ENCODE data around the gene HDAC1.

The HDAC1 gene

GRCh38 chr1:32341971-32342370, 50.1 kb downstream of the HDAC1 start:
- no peak for TF ChIP-seq CTCF (IDR thresholded peaks at IDR 0.05; ENCODE audit: insufficient read depth, low read depth, low read length, missing control alignments)
- no peak overlapping the region for H3K4me3 ChIP-seq (ENCODE audit: low read length)
- DNase-seq (ENCODE audit: low read depth): peak; percentile 44

DNA sequence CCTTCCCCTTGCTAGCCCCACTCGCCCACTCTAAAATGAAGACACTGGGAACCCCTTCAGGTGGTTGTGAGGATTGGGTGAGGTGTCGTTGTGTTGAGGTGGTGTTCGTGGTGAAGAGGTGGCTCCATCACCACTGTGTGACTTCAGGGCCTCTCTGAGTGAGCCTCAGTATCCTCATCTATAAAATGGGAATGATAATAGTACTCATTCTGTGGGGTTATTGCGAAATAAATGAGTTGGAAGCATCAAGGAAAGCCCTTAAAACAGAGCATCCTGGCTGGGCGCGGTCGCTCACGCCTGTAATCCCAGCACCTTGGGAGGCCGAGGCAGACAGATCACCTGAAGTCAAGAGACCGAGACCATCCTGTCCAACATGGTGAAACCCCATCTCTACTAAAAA, 50.8 kb downstream of the HDAC1 start:
- TF ChIP-seq CTCF (IDR thresholded peaks at IDR 0.05; ENCODE audit: insufficient read depth, low read depth, low read length, missing control alignments): no peak
- DNase-seq (ENCODE audit: low read depth): no peak
- H3K4me3 ChIP-seq (ENCODE audit: low read length): no peak overlapping the region

GRCh38 chr1:32345289-32345827, 53.5 kb downstream of the HDAC1 start:
- no peak for TF ChIP-seq CTCF (IDR thresholded peaks at IDR 0.05; ENCODE audit: insufficient read depth, low read depth, low read length, missing control alignments)
- no peak overlapping the region for H3K4me3 ChIP-seq (ENCODE audit: low read length)
- DNase-seq (ENCODE audit: low read depth): no peak

DNA sequence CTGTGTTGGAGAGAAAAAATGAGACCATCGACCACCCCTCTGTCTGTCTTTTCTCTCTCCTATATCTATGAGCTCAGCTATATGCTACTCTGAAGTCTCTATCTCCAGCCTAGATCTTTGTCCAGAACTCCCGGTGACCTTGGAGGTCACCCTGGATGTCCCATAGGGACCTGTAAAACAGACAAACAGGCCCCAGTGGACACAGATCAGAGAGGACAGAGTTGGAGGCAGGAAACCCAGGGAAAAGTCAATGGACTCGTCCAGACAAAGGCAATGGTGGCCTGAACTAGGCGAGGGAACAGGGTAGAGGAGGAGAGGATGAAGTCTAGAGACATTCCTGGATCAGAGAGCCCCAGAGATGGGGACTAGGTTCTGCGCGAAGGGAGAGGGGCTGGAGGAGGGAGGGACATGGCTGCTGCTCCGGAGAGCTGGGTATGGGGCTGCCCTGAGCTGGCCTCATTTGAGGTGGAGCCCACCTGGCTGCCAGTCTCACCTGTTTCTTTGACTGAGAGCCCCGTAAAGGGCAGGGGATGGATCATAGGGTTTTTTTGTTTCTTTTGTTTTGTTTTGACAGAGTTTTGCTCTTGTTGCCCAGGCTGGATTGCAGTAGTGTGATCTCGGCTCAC, 54.8 kb downstream of the HDAC1 start:
- no peak for TF ChIP-seq CTCF (IDR thresholded peaks at IDR 0.05; ENCODE audit: insufficient read depth, low read depth, low read length, missing control alignments)
- DNase-seq (ENCODE audit: low read depth): no peak
- no peak overlapping the region for H3K4me3 ChIP-seq (ENCODE audit: low read length)

DNA sequence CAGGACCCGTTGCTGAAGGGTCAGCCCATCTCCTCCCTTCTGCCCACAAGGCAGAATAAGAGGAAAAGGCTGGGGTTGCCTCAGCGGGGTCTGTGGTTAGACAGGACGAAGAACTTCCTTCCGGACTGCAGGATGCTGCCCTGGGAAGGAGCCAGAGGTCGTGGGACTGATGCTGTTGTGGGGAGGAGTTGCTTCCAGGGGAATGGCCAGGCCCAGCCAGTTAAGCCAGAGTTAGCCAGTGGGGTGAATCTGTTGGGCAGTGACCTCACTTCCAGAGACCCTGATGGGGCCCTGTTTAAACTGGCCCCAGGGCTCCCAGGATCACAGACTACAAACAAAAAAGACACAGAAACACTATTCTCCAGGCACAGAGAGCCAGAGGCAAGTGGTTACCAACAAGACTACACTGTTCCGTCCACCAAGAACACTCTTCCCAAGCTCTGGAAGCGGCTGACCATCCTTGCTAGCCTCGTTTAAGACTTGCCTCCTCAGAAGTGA, 57.4 kb downstream of the HDAC1 start:
- no peak for DNase-seq (ENCODE audit: low read depth)
- no peak for TF ChIP-seq CTCF (IDR thresholded peaks at IDR 0.05; ENCODE audit: insufficient read depth, low read depth, low read length, missing control alignments)
- no peak overlapping the region for H3K4me3 ChIP-seq (ENCODE audit: low read length)

GRCh38 chr1:32350785-32351398, 59.0 kb downstream of the HDAC1 start:
- TF ChIP-seq CTCF (IDR thresholded peaks at IDR 0.05; ENCODE audit: insufficient read depth, low read depth, low read length, missing control alignments): peak; percentile 43
- peak; percentile 71 for DNase-seq (ENCODE audit: low read depth)
- peak overlapping the region; percentile 60 for H3K4me3 ChIP-seq (ENCODE audit: low read length)

Data from epithelial cell of esophagus (primary cell).